Gastroesophageal sphincter (tissue), 3 donors: ENCODE data around the gene ERN2.

Source experiments
- POLR2A ChIP-seq, 2 donors: fragments of 450-650 bp; IDR thresholded peaks; one replicate each; pipeline ENCODE4 v1.6.1; 2017; ENCODE audit warnings: antibody characterized with exemption in 2 of 2, mild to moderate bottlenecking in 2 of 2, moderate library complexity in 1 of 2
- TF ChIP-seq, protein P1 (sequence below), 4 experiments: fragments of 200-600 bp in 2 of 4; fragments of 450-650 bp in 2 of 4; sonication (generic) in 1 of 4; IDR thresholded peaks; one replicate each; pipeline ENCODE4 v1.5.1; 2017 to 2019; ENCODE audit warnings: antibody characterized with exemption in 4 of 4, mild to moderate bottlenecking in 2 of 4, moderate library complexity in 2 of 4

DNA sequence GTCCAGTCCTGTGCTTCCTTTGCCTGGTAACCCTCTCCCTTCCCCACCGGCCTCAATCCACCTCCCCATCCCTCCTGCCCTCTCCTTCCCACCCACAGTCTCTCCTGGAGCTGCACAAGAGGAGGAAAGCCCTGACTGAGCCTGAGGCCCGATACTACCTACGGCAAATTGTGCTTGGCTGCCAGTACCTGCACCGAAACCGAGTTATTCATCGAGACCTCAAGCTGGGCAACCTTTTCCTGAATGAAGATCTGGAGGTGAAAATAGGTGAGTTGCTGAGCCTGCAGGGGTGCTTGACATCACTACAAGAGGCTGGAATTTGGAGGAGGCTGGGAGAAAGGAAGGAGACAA, 33.1 kb downstream of the ERN2 start:
- TF ChIP-seq, protein P1, sequence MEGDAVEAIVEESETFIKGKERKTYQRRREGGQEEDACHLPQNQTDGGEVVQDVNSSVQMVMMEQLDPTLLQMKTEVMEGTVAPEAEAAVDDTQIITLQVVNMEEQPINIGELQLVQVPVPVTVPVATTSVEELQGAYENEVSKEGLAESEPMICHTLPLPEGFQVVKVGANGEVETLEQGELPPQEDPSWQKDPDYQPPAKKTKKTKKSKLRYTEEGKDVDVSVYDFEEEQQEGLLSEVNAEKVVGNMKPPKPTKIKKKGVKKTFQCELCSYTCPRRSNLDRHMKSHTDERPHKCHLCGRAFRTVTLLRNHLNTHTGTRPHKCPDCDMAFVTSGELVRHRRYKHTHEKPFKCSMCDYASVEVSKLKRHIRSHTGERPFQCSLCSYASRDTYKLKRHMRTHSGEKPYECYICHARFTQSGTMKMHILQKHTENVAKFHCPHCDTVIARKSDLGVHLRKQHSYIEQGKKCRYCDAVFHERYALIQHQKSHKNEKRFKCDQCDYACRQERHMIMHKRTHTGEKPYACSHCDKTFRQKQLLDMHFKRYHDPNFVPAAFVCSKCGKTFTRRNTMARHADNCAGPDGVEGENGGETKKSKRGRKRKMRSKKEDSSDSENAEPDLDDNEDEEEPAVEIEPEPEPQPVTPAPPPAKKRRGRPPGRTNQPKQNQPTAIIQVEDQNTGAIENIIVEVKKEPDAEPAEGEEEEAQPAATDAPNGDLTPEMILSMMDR (IDR thresholded peaks at IDR 0.05): no peak
- TF ChIP-seq POLR2A (IDR thresholded peaks at IDR 0.05): no peak
